ENCODE measurements around the gene LILRB1.

Gene LILRB1

DNA sequence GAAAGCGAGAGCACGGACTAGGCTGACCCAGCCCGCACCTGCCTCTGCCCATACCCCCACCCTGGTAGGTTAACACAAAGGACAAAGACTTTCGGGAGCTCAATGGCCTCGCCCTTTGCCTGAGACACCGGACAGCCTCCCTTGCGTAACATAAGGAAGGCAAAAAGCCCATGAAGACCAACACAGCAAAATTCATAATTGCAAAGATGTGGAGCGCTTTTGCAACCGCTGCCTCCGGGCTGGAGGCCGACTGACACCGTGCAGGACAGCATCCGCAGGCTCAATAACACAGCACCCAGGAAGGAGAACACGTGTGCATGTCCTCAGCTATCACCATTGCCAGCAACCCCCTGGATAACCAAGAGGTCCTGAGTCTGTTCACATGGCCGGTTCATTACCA lies 21.5 kb upstream of the LILRB1 start:
- TF ChIP-seq, protein P1, sequence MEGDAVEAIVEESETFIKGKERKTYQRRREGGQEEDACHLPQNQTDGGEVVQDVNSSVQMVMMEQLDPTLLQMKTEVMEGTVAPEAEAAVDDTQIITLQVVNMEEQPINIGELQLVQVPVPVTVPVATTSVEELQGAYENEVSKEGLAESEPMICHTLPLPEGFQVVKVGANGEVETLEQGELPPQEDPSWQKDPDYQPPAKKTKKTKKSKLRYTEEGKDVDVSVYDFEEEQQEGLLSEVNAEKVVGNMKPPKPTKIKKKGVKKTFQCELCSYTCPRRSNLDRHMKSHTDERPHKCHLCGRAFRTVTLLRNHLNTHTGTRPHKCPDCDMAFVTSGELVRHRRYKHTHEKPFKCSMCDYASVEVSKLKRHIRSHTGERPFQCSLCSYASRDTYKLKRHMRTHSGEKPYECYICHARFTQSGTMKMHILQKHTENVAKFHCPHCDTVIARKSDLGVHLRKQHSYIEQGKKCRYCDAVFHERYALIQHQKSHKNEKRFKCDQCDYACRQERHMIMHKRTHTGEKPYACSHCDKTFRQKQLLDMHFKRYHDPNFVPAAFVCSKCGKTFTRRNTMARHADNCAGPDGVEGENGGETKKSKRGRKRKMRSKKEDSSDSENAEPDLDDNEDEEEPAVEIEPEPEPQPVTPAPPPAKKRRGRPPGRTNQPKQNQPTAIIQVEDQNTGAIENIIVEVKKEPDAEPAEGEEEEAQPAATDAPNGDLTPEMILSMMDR (IDR thresholded peaks at IDR 0.05; ENCODE audit: low read depth, low read length, missing control alignments) = no peak
- no peak for DNase-seq

DNA sequence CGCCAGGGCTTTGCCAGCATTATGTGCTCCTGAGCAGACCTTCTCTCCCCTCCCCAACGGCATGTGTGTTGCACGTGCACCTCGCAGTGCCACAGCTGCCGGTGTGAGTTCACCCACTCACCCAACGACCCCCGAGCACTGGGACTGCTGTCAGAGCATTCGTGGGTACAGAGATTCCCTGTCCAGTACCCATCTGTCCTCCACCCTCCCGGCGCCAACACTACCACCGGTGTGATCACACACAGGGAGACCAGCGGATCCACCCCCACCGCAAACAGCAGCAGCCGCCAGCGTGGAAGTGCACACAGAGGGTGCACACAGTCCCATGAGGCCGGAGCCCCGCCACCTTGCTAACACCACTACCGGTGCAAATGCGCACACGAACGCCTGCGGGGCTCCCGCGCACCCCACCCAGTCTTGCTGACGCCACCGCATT lies 20.9 kb upstream of the LILRB1 start:
- H3K36me3 ChIP-seq (replicated peaks) = no peaks in the 10 kb centered on the region
- H3K4me3 ChIP-seq (ENCODE audit: low read depth, low read length) = no peak overlapping the region
- no peak overlapping the region for H3K27ac ChIP-seq
- no peaks in the 10 kb centered on the region for H3K27me3 ChIP-seq (replicated peaks)
- DNase-seq = no peak
- in situ Hi-C loops (cut with HindIII; ENCODE audit: low pct_ligation_motif_present, low sequenced_read_pairs) = no loop called here
- TF ChIP-seq, protein P1 (IDR thresholded peaks at IDR 0.05; ENCODE audit: low read depth, low read length, missing control alignments) = no peak

More for the DNA sequence above, 21.5 kb upstream of the LILRB1 start:
- Histone ChIP-seq H3K36me3 (replicated peaks) (no peaks in the 10 kb centered on the region), H3K4me3 (ENCODE audit: low read depth, low read length) (no peak overlapping the region), H3K27ac (no peak overlapping the region), H3K27me3 (replicated peaks) (no peaks in the 10 kb centered on the region)
- in situ Hi-C loops (cut with HindIII; ENCODE audit: low pct_ligation_motif_present, low sequenced_read_pairs) = no loop called here

DNA sequence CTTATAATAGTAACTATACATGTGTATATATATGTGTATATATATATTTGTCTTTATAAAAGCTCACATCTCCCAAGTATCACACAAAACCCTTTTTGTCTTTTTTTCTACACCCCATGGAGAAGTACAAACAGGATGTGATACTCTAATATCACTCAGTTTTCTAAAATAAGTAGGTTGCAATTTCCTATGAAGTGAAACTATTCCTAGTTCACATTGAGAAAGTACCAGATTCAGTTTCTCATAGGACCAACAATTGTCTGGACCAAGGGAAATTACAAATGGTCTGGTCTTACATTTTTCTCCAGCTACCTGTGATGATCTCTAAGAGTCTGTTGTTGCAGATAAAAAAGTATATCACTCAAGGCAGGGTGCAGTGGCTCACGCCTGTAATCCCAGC lies 17.9 kb upstream of the LILRB1 start:
- TF ChIP-seq, protein P1 (IDR thresholded peaks at IDR 0.05; ENCODE audit: low read depth, low read length, missing control alignments) = no peak
- no peak overlapping the region for H3K4me3 ChIP-seq (ENCODE audit: low read depth, low read length)
- no peaks in the 10 kb centered on the region for H3K36me3 ChIP-seq (replicated peaks)
- H3K27ac ChIP-seq = no peak overlapping the region
- no peak for DNase-seq
- in situ Hi-C loops (cut with HindIII; ENCODE audit: low pct_ligation_motif_present, low sequenced_read_pairs) = no loop called here
- H3K27me3 ChIP-seq (replicated peaks) = no peaks in the 10 kb centered on the region

DNA sequence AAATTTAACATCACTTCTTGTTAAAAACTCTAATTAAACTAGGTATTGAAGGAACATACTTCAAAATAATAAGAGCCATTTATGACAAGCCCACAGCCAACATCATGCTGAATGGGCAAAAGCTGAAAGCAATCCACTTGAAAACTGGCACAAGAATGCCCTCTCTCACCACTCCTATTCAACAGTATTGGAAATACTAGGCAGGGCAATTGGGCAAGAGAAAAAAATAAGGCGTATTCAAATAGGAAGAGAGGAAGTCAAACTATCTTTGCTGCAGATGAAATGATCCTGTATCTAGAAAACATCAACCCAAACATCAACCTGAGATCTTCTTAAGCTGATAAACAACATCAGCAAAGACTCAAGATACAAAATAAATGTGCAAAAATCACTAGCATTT lies 15.6 kb upstream of the LILRB1 start:
- H3K36me3 ChIP-seq (replicated peaks) = no peaks in the 10 kb centered on the region
- H3K27me3 ChIP-seq (replicated peaks) = no peaks in the 10 kb centered on the region
- no peak overlapping the region for H3K27ac ChIP-seq
- TF ChIP-seq, protein P1 (IDR thresholded peaks at IDR 0.05; ENCODE audit: low read depth, low read length, missing control alignments) = no peak
- in situ Hi-C loops (cut with HindIII; ENCODE audit: low pct_ligation_motif_present, low sequenced_read_pairs) = no loop called here
- H3K4me3 ChIP-seq (ENCODE audit: low read depth, low read length) = no peak overlapping the region
- no peak for DNase-seq

DNA sequence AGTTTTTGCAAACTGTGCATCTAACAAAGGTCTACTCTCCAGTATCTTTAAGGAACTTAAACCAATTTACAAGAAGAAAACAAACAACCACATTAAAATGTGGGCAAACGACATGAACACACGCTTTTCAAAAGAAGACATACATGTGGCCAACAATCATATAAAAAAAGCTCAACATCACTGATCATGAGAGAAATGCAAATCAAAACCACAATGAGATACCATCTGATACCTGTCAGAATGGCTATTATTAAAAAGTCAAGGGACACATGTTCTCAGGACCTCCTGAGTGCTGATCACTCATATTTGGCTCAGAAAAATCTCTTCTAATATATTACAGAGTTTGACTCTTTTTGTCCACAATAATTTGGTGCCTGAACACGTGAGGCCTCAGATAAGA lies 14.2 kb upstream of the LILRB1 start:
- no peaks in the 10 kb centered on the region for H3K36me3 ChIP-seq (replicated peaks)
- in situ Hi-C loops (cut with HindIII; ENCODE audit: low pct_ligation_motif_present, low sequenced_read_pairs) = no loop called here
- H3K27me3 ChIP-seq (replicated peaks) = no peaks in the 10 kb centered on the region
- H3K4me3 ChIP-seq (ENCODE audit: low read depth, low read length) = no peak overlapping the region
- TF ChIP-seq, protein P1 (IDR thresholded peaks at IDR 0.05; ENCODE audit: low read depth, low read length, missing control alignments) = no peak
- no peak overlapping the region for H3K27ac ChIP-seq
- no peak for DNase-seq

DNA sequence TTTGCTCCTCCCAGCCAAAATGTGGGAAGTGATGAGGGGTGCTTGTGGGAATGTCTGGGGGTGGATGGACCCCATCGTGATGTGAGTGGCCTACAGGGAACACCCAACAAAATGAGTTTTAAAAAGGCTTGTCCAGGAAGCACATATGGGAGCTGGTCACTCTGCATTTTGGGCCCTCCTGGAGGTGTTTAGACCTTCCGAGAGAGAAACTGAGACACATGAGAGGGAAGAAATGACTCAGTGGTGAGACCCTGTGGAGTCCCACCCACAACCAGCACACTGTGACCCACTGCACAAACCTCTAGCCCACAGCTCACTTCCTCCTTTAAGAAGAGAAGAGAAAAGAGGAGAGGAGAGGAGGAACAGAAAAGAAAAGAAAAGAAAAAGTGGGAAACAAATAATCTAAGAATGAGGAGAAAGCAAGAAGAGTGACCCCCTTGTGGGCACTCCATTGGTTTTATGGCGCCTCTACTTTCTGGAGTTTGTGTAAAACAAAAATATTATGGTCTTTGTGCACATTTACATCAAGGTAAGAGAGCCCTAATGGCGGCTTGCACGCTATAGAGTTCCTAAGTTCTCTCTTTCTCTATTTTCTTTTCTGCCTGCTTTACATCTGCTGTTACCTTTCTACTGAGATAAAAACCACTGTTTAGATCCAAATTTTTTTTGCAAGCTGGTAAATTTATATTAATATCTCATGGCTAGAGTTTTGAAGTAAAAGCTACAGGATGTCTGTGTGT lies 13.3 kb upstream of the LILRB1 start:
- no peak for DNase-seq
- Histone ChIP-seq H3K36me3 (replicated peaks) (no peaks in the 10 kb centered on the region), H3K4me3 (ENCODE audit: low read depth, low read length) (no peak overlapping the region), H3K27ac (no peak overlapping the region), H3K27me3 (replicated peaks) (no peaks in the 10 kb centered on the region)
- in situ Hi-C loops (cut with HindIII; ENCODE audit: low pct_ligation_motif_present, low sequenced_read_pairs) = no loop called here
- TF ChIP-seq, protein P1 (IDR thresholded peaks at IDR 0.05; ENCODE audit: low read depth, low read length, missing control alignments) = no peak
